Measurements from ENCODE around the gene TEC.
A peak's percentile ranks its signal among the peaks of the same experiment; 100 is the strongest.
"Not testable (repeated sequence)": the region's sequence is repeated elsewhere in the genome, so short reads cannot be mapped to it uniquely, and the experiment has no call there.

The TEC gene

GRCh38 chr4:48196758-48197504, 72.7 kb downstream of the TEC start:
- no peak for DNase-seq

GRCh38 chr4:48195853-48196252, 73.8 kb downstream of the TEC start:
- DNase-seq = no peak

GRCh38 chr4:48195374-48195773, 74.3 kb downstream of the TEC start:
- DNase-seq = no peak

- DNase-seq = no peak
Measured at GRCh38 chr4:48194971-48195370, 74.7 kb downstream of the TEC start.

- no peak for DNase-seq
Measured at GRCh38 chr4:48193921-48194468, 75.6 kb downstream of the TEC start.

GRCh38 chr4:48193096-48193836, 76.4 kb downstream of the TEC start:
- no peak for DNase-seq

- no peak for DNase-seq
Measured at GRCh38 chr4:48191758-48192157, 77.9 kb downstream of the TEC start.

GRCh38 chr4:48190839-48191238, 78.8 kb downstream of the TEC start:
- DNase-seq = no peak

- DNase-seq = no peak
Measured at GRCh38 chr4:48189731-48190130, 79.9 kb downstream of the TEC start.

- no peak for DNase-seq
Measured at GRCh38 chr4:48188390-48188789, 81.2 kb downstream of the TEC start.

GRCh38 chr4:48187813-48188212, 81.8 kb downstream of the TEC start:
- DNase-seq = no peak

GRCh38 chr4:48187066-48187465, 82.6 kb downstream of the TEC start:
- not testable (repeated sequence) for DNase-seq

- DNase-seq = not testable (repeated sequence)
Measured at GRCh38 chr4:48186394-48186793, 83.2 kb downstream of the TEC start.

- DNase-seq = no peak
Measured at GRCh38 chr4:48184882-48185281, 84.8 kb downstream of the TEC start.

GRCh38 chr4:48180234-48180633, 89.4 kb downstream of the TEC start:
- no peak for DNase-seq

GRCh38 chr4:48178931-48179330, 90.7 kb downstream of the TEC start:
- no peak for DNase-seq

GRCh38 chr4:48175806-48176205, 93.8 kb downstream of the TEC start:
- no peak for DNase-seq

GRCh38 chr4:48175328-48175727, 94.3 kb downstream of the TEC start:
- no peak for DNase-seq

- peak in 2 of 58 donors; percentile 1 to 4 for DNase-seq
Measured at GRCh38 chr4:48173056-48173991, 96.3 kb downstream of the TEC start.

- DNase-seq = no peak
Measured at GRCh38 chr4:48172651-48173050, 97.0 kb downstream of the TEC start.

GRCh38 chr4:48169636-48170035, 100.0 kb downstream of the TEC start:
- DNase-seq = no peak

All from anterior cingulate cortex (tissue), 58 donors.